Body of pancreas (tissue), 4 donors: ENCODE results near the gene PCDHGA7. TPM values are rescaled to one million over a fixed set of nuclear protein-coding genes. Genes with fewer than 3 reads are reported as not detected.

Experiments
- ATAC-seq: fragments of 150-250 bp; one replicate; pipeline ENCODE4 v1.9.1; 2016
- DNase-seq, 4 donors: peaks; one replicate each; pipeline ENCODE4 v3.0.0-alpha.2; 2019
- H3K27ac ChIP-seq, 4 donors: fragments of 200-600 bp; sonication (generic); 1 replicate in 3 of 4; 2 replicates in 1 of 4; pipeline versions ENCODE4 v1.5.1 to v1.6.1; 2016 to 2019; ENCODE audit warnings: mild to moderate bottlenecking in 1 of 4, mixed read lengths in 1 of 4, moderate library complexity in 1 of 4
- H3K27me3 ChIP-seq, 2 donors: fragments of 200-600 bp; sonication (generic); one replicate each; pipeline ENCODE4 v1.6.0; 2016; ENCODE audit warnings: mild to moderate bottlenecking in 1 of 2
- H3K36me3 ChIP-seq, 2 donors: fragments of 200-600 bp; sonication (generic); replicated peaks in 1 of 2; 2 replicates each; pipeline ENCODE4 v1.5.1; 2016; ENCODE audit warnings: low read depth in 2 of 2; ENCODE audit not compliant: insufficient read depth in 1 of 2
- H3K4me1 ChIP-seq: fragments of 200-600 bp; sonication (generic); one replicate; pipeline ENCODE4 v1.6.0; 2016
- H3K4me3 ChIP-seq, 2 donors: fragments of 200-600 bp; sonication (generic); 1 replicate in 1 of 2; 2 replicates in 1 of 2; pipeline ENCODE4 v1.5.1; 2016 to 2019
- H3K9me3 ChIP-seq, 3 donors: fragments of 200-600 bp; sonication (generic); 1 replicate in 2 of 3; 2 replicates in 1 of 3; pipeline ENCODE4 v1.5.1; 2016
- CTCF ChIP-seq, 7 experiments: fragments of 450-650 bp in 4 of 7; fragments of 200-600 bp in 3 of 7; sonication (generic) in 3 of 7; IDR thresholded peaks; one replicate each; pipeline ENCODE4 v1.5.1; 2016 to 2019; ENCODE audit warnings: antibody characterized with exemption in 7 of 7
- POLR2A ChIP-seq, 3 donors: fragments of 450-650 bp; IDR thresholded peaks; one replicate each; pipeline ENCODE4 v1.6.1; 2016; ENCODE audit warnings: antibody characterized with exemption in 3 of 3, mild to moderate bottlenecking in 2 of 3
- WGBS, 2 donors: methylation state at CpG; one replicate each; pipeline ENCODE4 v1.1.5; 2017; 5-methylcytosine and 5-hydroxymethylcytosine counted together
- intact Hi-C: fragments of 100-400 bp; cut with DNase I; formaldehyde crosslinking; loops from one replicate; pipeline ENCODE4 v1.15.1; 2023
- total RNA-seq, 2 donors: library from RNA; depleted of rRNA; stranded (reverse); fragments of >200 nt; gene quantifications; one replicate each; pipeline ENCODE4 v1.1.0, GENCODE V29; 2016

PCDHGA7 gene
- total RNA-seq, 2 donors from 2014 or later, result 5.2 to 7.6 TPM

- H3K27ac ChIP-seq, result no peak overlapping the region
- 23 to 38% methylated on average over 38 to 44 of the region's 46 CpGs for WGBS, 2 donors
- ATAC-seq (no peak), DNase-seq (no peak)
- no peak for TF ChIP-seq POLR2A (IDR thresholded peaks at IDR 0.05)
- H3K4me3 ChIP-seq, result no peak overlapping the region
- no peaks in the 10 kb centered on the region for H3K4me1 ChIP-seq
- no peaks in the 10 kb centered on the region for H3K36me3 ChIP-seq
- intact Hi-C loops, result no loop called here
- no peaks in the 10 kb centered on the region for H3K27me3 ChIP-seq
- H3K9me3 ChIP-seq, result peaks cover 0 to 71% (median 17%) of the 10 kb centered on the region in 3 donors
Measured at GRCh38 chr5:141366016-141366896, 16.3 kb upstream of the PCDHGA7 start.

DNA sequence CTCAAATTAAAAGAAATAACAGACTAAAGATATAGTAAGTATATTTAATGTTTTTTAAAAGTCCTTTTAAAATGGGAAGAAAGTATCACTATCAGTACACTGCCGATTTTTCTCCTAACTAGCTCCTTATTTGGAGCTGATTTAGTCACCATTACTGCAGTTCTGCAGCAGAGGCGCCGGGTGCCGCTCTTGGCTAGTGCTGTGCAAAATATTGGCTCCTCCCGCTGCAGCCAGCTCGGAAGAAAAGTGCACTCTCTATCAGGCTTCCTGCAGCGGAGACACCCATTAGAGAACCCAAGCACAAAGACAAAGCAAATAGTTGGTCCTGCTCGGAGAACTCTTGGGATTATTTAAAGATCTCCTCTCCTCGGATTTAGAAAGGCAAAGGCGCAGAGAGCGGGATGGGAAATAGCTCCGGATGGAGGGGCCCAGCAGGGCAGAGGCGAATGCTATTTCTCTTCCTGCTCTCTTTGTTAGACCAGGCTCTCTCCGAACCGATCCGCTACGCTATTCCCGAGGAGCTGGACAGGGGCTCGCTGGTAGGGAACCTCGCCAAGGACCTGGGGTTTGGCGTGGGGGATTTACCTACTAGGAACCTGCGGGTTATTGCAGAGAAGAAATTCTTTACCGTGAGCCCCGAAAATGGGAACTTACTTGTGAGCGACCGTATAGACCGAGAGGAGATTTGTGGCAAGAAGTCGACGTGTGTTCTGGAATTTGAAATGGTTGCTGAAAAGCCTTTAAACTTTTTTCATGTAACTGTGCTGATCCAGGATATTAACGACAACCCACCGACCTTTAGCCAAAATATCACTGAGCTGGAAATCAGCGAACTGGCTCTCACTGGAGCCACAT, 12.3 kb upstream of the PCDHGA7 start, which contains the start of gene PCDHGB3:
PCDHGB3 (plus strand) TSS at position 249 of the 855 bp plus-strand sequence; CDS start at position 402, 153 bp downstream.
- H3K4me3 ChIP-seq, result no peak within 1 kb of the TSS
- ATAC-seq, result peak; percentile 47
- peak in 3 of 4 donors; percentile 31 to 39 (median 36) for DNase-seq
- H3K27me3 ChIP-seq, result no peaks in the 10 kb centered on the region
- peak in 4 of 7 experiments; percentile 21 to 34 (median 25) for TF ChIP-seq CTCF (IDR thresholded peaks at IDR 0.05)
- TF ChIP-seq POLR2A (IDR thresholded peaks at IDR 0.05), result no peak
- peaks cover 0 to 72% (median 21%) of the 10 kb centered on the region in 3 donors for H3K9me3 ChIP-seq
- H3K27ac ChIP-seq, result no peak within 1 kb of the TSS
- H3K4me1 ChIP-seq, result no peaks in the 10 kb centered on the region
- intact Hi-C loops, result no loop called here
- no peaks in the 10 kb centered on the region for H3K36me3 ChIP-seq
- 14 to 22% methylated on average over 32 of the region's 32 CpGs for WGBS, 2 donors

DNA sequence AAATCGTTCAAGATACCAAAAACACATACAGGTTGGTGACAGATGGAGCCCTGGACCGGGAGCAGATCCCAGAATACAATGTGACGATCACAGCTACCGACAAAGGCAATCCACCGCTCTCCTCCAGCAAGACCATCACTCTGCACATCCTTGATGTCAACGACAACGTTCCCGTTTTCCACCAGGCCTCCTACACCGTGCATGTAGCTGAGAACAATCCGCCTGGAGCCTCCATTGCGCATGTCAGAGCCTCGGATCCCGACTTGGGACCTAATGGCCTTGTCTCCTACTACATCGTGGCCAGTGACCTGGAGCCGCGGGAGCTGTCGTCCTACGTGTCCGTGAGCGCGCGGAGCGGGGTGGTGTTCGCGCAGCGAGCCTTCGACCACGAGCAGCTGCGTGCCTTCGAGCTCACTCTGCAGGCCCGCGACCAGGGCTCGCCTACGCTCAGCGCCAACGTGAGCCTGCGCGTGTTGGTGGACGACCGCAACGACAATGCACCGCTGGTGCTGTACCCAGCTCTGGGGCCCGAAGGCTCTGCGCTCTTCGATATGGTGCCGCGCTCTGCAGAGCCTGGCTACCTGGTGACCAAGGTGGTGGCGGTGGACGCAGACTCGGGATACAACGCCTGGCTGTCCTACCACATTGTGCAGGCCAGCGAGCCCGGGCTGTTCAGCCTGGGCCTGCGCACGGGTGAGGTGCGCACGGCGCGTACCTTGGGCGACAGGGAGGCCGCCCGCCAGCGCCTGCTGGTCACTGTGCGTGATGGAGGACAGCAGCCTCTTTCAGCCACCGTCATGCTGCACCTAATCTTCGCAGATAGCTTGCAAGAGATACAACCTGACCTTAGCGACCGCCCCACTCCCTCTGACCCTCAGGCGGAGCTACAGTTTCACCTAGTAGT, 10.7 kb upstream of the PCDHGA7 start:
- ATAC-seq (no peak), DNase-seq (no peak)
- H3K4me3 ChIP-seq, result no peak overlapping the region
- no peak overlapping the region for H3K27ac ChIP-seq
- WGBS, 2 donors, result 19 to 30% methylated on average over 28 to 68 of the region's 69 CpGs
- H3K36me3 ChIP-seq, result no peaks in the 10 kb centered on the region
- no peak for TF ChIP-seq CTCF (IDR thresholded peaks at IDR 0.05)
- TF ChIP-seq POLR2A (IDR thresholded peaks at IDR 0.05), result no peak
- intact Hi-C loops, result no loop called here
- no peaks in the 10 kb centered on the region for H3K4me1 ChIP-seq
- H3K27me3 ChIP-seq, result no peaks in the 10 kb centered on the region
- peaks cover 0 to 70% (median 15%) of the 10 kb centered on the region in 3 donors for H3K9me3 ChIP-seq

DNA sequence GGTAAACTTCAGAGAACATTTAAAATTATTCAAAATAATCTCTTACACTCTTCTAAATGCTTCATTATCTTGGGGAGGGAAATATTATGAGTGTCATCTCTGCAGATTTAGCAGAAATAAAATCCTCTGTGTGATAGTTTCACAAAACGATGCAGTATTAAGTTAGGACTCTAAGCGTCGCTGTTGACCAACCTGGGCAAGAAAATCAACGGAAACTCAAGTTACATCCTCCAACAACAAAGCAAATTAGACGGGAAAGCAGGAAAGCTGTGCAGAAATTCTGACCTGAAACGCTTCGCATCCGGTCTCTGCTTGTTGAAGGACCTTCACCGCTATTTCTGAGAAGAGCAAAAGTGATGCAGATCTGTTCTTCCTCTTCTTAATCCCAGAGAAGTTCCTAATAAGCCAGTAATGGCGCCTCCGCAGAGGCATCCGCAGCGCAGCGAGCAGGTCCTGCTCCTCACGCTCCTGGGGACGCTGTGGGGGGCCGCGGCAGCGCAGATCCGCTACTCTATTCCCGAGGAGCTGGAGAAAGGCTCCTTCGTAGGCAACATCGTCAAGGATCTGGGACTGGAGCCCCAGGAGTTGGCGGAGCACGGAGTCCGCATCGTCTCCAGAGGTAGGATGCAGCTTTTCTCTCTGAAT, 8.7 kb upstream of the PCDHGA7 start, which contains the start of gene PCDHGA6:
PCDHGA6 (plus strand) TSS at position 219 of the 645 bp plus-strand sequence; CDS start at position 412, 193 bp downstream.
- H3K4me3 ChIP-seq, result no peak within 1 kb of the TSS
- no peaks in the 10 kb centered on the region for H3K4me1 ChIP-seq
- peaks cover 0 to 81% (median 15%) of the 10 kb centered on the region in 3 donors for H3K9me3 ChIP-seq
- no peaks in the 10 kb centered on the region for H3K36me3 ChIP-seq
- TF ChIP-seq CTCF (IDR thresholded peaks at IDR 0.05) (peak in 4 of 7 experiments; percentile 19 to 36 (median 29)), POLR2A (IDR thresholded peaks at IDR 0.05) (no peak)
- no peak for ATAC-seq
- DNase-seq, result no peak
- H3K27me3 ChIP-seq, result no peaks in the 10 kb centered on the region
- intact Hi-C loops, result no loop called here
- WGBS, 2 donors, result 12 to 27% methylated on average over 17 to 27 of the region's 27 CpGs
- no peak within 1 kb of the TSS for H3K27ac ChIP-seq
